ENCODE results near the gene GABRP. TPM values are rescaled to one million over a fixed set of nuclear protein-coding genes. Genes with fewer than 3 reads are reported as not detected.

GABRP gene
- polyA plus RNA-seq, 3 donors, result 0.86 to 1.4 (median 1.2) TPM

- no peak for DNase-seq (ENCODE audit: low read depth in 3 of 3, low spot score in 2 of 3)
These were observed 76.9 kb downstream of the GABRP start for GRCh38 chr5:170860415-170860814.

- DNase-seq (ENCODE audit: low read depth in 3 of 3, low spot score in 2 of 3), result no peak
These were observed 77.5 kb downstream of the GABRP start for GRCh38 chr5:170860818-170861666.

GRCh38 chr5:170861667-170861916, 78.1 kb downstream of the GABRP start:
- peak in 1 of 3 donors; percentile 9 for DNase-seq (ENCODE audit: low read depth in 3 of 3, low spot score in 2 of 3)

- peak in 1 of 3 donors; percentile 34 for DNase-seq (ENCODE audit: low read depth in 3 of 3, low spot score in 2 of 3)
These were observed 78.6 kb downstream of the GABRP start, which contains the start of gene RANBP17 for GRCh38 chr5:170861917-170862766. TSS of gene RANBP17 (plus strand) at chr5:170862018.

GRCh38 chr5:170863646-170864045, 80.1 kb downstream of the GABRP start:
- DNase-seq (ENCODE audit: low read depth in 3 of 3, low spot score in 2 of 3), result no peak

Other genes with a start within 250 kb of the GABRP start
- 10 to 100 TPM in 1 of 3 donors, 1 to 10 TPM in 2; 8.8 to 10.9 (median 9.2) TPM for gene RANBP17, start 78.3 kb downstream of the GABRP start, polyA plus RNA-seq (ENCODE audit: insufficient read length in 3 of 3)

Data from right renal cortex interstitium (tissue), 3 donors.